Ureter (tissue), 1 donor: ENCODE results near the gene SLC12A8. TPM values are rescaled to one million over a fixed set of nuclear protein-coding genes. Genes with fewer than 3 reads are reported as not detected.
A peak's percentile ranks its signal among the peaks of the same experiment; 100 is the strongest.

Experiments used
- DNase-seq: peaks from one replicate; pipeline ENCODE4 v3.0.0-alpha.2; 2020; ENCODE audit warnings: low spot score
- total RNA-seq: library from RNA; stranded (reverse); gene quantifications from one replicate; pipeline ENCODE4 v1.2.4, GENCODE V29; 2023
- donor health status: DM: yes; HTN: yes; CAD: no.

Gene SLC12A8
- total RNA-seq, 1 donor from 2014 or later = 6.1 TPM

DNA sequence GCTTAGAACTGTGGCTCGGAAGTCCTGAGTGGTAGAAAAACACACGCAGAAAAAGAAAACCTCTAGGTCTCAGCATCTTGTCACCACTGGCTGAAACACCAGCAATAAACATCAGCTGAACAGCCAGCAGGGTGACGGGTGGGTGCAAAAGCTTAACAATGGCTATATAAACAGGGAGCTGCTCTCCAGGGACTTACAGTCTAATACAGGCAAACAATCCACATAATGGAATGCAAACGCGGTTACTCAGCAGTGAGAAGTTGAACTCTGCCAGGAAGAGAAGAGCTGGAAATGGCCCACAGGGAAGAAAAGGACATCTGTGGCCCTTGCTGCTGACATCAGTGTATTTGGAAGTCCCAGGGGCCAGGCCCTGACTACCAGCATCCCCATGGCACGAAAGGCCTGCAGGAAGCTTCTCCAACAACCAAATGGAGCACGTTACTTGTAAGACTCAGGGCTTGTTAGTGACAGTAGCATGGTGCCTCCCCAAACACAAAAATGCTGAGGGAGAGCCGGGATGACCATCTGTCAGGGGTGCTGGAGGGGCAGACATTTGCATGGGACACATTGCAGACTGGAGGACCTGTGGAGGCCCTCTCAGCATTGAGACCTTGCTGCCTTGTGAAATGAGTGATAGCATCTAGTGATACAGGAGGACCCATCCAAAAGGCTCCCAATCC lies 159.8 kb downstream of the SLC12A8 start:
- DNase-seq = no peak

DNA sequence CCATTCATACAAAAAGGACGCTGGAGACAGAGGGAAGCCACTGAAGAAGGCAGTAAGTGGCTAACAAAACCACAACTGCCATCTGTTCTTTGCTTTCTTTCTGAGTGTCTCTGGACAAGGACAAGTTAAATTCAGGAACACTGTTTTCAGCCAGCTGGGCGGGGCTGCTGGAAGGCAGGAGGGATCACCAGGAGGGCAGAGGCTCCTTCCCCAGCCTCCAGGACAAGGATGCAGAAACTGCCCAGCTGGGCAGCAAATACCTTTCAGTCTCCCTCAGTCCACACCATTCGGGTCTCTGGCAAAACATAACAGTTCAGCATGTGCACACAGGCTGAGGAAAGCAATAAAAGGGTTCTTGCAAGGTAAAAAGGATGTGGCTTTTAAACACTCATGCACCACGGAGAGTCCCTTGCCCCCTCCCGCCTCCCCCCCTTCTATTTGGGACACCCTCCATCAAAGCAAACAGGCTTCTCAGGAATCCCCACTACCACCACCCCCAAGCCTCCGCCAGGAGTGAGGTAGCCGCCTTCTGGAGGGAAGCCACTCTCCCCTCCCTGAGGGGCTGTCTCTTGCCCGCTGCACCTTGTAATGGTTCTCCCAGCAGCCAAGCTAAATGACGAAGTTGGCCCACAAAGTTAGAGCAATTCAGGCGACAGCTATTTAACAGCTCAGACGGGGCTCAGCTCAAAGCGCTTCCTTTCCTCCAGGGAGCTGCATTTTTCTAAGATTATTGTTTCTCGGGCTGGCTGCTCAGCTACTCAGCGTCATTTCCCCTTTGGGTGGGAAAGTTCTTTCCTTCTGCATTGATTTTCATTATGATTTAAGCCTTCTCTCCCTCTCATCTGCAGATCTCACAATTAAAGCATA lies 160.6 kb downstream of the SLC12A8 start:
- peak; percentile 67 for DNase-seq

DNA sequence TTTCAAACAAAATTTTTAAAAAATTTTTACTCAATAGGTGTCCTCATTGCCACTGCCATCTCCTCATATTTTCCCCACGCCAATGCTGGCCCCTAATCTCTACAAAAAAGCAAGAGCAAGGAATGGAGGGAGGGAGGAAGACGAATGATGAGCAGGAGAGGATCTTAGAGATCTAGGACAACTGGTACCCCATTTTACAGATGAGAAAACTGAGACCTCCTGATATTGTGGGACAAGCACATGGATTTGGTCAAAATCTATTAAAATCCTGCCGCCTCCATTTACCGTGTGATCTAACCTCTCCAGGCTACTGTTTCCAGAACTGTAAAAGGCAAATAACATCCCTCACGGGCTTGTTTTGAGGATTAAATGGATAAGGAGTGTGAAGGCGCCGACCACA lies 161.3 kb downstream of the SLC12A8 start:
- no peak for DNase-seq

- no peak for DNase-seq
These were observed 162.0 kb downstream of the SLC12A8 start for GRCh38 chr3:125050488-125051090.

GRCh38 chr3:125048282-125048681 lies 164.3 kb downstream of the SLC12A8 start:
- DNase-seq = no peak

- no peak for DNase-seq
These were observed 166.6 kb downstream of the SLC12A8 start for GRCh38 chr3:125045965-125046364.

DNA sequence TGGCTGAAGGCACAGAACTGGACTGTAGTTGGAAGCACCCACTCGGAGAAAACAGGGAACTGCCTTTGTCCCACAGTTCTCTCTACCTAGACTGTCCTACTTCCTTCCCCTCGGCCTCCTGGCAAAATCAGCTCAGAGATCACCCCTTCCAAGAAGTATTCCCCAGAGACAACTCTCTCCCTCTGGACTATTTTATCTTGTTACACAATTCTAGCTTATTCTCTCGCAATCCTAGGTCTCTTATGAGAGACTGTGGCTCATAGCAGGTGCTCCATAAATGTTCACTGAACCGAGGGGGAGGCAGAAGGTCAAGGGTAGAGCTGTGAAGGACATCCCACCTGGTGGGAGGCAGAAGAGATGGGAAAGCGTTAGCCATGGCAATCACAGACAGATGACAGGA lies 167.4 kb downstream of the SLC12A8 start:
- no peak for DNase-seq

DNA sequence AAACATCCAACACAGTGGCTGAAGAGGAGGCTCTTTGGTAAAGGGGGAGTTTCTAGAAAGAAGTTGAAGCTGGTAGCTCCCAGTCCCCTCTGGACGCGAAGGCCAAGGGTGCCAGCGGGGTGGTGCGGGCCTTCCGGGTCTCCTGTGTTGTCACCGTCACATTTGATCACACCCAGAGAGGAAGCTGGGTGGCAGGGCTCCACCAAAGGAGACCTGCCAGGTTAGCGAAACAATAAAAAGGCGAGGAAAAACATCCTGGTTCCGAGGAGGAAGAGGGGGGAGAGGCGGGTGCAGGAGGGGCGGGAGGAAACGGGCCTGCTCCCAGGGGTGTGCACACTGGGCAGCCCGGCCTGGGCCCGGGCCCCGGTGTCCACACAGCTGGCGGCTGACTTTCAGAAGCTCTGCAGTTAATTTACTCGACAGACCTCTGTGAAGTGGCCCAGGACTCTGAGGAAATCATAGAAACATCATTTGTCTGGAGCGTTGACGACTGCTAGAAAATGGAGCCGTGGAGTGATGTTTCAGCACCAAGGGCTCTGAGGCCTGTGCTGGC lies 168.9 kb downstream of the SLC12A8 start:
- DNase-seq = no peak

GRCh38 chr3:125042725-125043406 lies 169.7 kb downstream of the SLC12A8 start:
- no peak for DNase-seq

DNA sequence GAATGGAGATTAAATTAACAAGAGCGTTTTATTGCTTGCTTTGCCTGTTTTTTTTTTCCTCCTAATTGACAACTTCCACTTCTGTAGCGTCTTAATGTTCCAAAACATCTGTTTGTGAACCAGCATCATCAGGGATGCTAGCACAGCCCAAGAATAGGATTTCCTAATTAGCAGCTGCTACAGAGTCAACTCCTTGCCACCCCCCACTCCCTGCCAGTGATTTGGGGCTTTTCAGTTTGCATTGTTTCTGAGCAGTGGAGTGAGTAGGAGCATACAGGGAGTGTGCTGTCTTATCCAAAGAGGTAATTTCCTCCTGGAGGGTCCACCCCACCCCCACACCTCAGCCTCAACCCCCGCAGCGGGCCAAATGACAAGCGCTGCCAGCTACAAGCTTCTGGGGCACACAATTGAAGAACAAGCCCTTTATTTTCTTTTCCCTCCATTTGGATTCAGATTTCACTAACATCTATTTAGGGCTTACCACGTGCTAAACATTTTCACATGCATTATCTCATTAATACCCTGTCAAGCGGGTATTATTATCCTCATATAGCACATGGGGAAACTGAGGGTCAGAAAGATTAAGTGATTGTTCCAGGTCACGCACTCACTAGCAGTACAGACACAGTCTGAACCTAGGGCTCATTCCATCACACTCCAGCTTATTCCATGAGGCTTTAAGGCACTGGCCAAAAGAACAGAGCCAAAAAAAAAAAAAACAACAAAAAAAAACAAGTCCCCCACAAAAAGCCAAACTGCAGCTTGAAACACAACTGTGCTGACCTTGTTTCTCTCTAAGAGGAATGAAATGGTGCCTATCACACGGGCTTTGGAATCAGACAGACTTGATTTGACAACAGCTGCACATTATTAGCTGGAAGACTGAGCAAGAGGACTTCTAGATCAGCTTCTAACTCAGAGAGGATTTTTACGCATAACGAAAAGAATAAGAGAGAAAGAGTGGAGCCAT lies 173.1 kb downstream of the SLC12A8 start:
- DNase-seq = no peak

GRCh38 chr3:125037498-125038150 lies 174.9 kb downstream of the SLC12A8 start:
- DNase-seq = no peak

DNA sequence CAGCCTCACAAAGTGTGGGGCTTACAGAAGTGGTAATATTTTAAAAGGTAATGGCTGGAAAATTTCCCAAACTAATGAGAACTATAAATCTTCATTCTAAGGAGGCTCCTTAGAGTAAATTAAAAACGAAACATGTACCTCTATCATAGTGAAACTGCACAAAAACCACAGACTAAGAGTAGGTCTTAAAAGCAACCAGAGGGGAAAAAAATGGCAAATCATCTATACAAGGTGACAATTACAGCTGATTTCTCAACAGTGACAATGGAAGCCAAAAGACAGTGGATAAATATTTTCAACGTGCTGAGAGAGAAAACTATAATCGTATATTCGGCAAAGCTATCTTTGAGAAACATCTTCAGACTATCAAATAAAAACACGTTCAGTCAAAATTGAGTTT lies 177.3 kb downstream of the SLC12A8 start:
- DNase-seq = no peak

DNA sequence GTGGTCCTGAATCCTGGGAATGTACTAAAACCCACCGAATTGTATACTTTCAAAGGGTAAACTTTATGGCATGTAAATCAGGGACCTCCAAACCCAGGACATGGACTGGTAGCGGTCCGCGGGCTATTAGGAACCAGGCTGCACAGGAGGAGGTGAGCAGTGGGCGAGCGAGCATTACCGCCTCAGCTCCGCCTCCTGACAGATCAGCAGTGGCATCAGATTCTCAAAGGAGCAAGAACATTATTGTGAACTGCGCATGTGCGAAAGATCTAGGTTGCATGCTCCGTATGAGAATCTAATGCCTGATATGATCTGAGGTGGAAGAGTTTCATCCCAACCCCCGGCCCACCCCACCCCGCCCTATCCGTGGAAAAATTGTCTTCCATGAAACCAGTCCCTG lies 178.9 kb downstream of the SLC12A8 start:
- DNase-seq = no peak

- no peak for DNase-seq
These were observed 179.4 kb downstream of the SLC12A8 start for GRCh38 chr3:125033135-125033534.

- no peak for DNase-seq
These were observed 179.9 kb downstream of the SLC12A8 start for GRCh38 chr3:125032683-125033082.

Other genes starting within 250 kb of the SLC12A8 start
- gene HEG1, start 156.8 kb downstream of the SLC12A8 start, total RNA-seq = 78.3 TPM
- 50.2 TPM for gene ZNF148, start 162.6 kb upstream of the SLC12A8 start, total RNA-seq